HG03432 (cell line): ENCODE results near the gene KSR2.

Experiments
- ATAC-seq: cut with Tn5 transposase; IDR thresholded peaks from one replicate; pipeline ENCODE4 v1.9.1; 2021; ENCODE audit warnings: mild to moderate bottlenecking, moderate library complexity; ENCODE audit not compliant: unreplicated experiment

Gene KSR2

GRCh38 chr12:117507548-117507947 is 461.2 kb downstream of the KSR2 start:
- no peak for ATAC-seq

DNA sequence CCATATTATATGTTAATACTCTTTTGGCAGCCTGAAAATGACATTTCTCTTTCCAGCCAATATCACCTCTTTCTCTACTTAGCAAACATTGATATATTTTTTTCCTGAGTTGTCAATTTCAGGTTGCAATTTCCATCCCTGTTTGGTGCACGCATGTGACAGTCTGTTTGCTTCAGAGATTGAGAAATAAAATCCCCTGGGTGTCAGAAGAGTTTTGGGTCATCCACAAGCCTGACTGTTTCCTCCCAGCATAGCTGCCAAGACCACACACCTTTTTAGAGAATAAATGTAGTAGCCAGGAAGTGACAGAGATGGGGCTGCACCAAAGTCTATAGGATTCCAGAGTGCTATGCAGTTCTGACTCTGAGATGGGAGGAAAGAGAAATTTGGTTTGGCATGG is 462.5 kb downstream of the KSR2 start:
- ATAC-seq: no peak

DNA sequence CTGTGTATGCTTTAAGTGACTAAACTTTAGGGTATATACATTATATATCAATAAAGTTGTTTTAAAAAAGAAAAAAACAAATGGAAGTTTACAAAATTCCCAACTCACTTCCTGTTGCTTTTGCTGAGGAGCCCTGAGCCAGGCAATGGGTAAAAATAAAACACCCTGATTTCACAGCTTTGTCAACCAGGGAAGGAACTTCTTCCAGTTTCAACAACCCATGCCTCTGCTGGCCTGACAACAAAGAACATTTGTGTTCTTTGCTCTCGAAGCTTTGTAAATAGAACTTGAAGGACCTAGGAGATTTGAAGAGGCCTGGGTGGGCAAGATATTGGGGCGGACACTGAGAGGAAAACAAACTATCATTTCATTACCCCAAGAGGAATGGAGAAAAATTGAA is 466.2 kb downstream of the KSR2 start:
- ATAC-seq: no peak

DNA sequence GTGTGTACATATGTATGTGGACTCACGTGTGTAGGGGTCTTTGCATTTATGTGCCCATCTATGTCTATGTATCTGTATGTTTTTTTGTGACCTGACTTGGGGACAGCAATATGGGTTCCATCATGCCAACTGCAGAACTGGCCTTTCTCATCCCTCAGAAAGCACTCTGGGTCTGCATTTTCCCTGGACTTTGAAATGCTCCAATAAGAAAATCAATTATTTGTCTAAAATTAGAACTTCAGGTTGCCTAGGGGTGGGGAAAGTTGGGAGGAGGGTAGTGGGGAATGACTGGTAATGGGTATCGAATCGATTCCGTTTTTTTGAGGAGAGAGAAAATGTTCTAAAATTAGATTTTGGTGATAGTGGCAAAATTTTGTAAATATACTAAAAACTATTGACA is 466.6 kb downstream of the KSR2 start:
- no peak for ATAC-seq

- ATAC-seq: no peak
These were observed 467.5 kb downstream of the KSR2 start for GRCh38 chr12:117501076-117501869.

DNA sequence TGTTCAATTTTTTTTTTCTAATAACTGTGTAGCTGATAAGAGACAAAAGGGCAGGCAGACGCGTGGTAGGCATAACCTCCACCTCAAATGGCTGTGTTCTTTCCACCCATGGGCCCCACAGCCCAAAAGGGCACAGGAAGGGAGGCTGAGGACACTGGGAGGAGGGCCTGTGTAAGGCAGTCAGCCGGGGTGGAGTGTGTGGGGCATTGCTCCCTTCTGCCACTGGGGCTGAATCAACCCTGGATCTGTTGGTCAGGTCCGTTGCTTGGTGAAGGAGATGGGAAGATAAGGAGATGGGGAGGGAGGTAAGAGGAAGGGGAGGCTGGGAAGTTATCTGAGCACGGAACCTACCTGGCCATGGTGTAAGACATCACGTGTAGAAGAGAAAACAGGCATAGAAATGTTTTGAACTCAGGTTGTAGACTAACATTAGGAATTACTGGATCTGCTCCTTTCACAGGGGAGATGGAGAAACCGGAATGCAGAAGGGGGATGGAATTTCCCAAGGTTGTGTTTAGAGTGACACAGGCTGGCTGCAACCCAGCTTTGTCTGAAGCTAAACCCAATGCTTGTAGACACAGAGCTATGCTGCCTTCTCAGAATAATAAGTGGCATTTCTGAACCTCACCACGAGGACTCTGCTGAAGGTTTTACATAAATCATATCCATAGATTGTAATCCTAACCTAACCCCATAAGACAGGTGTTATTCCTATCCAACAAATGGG is 468.9 kb downstream of the KSR2 start:
- no peak for ATAC-seq

- ATAC-seq: no peak
These were observed 469.9 kb downstream of the KSR2 start for GRCh38 chr12:117498880-117499279.

DNA sequence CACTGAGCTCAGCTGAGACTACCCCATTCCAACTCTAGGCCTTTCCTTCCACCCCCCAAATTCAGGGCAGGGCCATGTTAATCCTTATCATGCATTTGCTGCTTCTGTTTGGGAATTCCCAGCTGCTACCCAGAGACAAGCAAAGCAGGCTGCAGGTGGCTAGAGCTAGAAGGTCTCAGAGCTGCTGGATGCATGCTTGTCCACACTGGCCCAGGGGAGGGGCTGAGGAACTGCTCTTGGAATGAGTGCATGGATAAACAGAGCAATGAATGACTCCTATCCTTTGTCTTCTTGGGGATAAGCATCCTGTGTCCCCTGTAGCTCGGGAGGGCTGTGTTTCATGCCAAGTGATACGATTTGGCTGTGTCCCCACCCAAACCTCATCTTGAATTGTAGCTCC is 470.5 kb downstream of the KSR2 start:
- ATAC-seq: no peak

DNA sequence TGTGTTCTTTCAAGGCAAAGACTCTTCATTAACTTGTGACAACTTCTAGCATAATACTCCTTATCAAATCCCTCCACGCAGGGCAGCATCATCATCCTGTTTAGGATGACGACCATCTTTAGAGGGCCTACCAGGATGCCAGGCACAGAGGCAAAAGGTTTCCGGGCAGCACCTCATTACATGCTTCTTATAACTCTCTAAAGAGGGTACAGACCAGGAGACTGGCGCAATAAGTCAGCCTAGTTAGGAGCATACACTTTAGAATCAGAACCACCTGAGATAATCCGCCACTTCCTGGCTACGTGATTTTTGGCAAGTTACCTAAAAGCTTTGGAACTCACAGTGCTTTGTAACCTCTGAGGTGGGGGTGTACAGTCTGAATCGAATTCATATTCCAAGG is 471.4 kb downstream of the KSR2 start:
- no peak for ATAC-seq

DNA sequence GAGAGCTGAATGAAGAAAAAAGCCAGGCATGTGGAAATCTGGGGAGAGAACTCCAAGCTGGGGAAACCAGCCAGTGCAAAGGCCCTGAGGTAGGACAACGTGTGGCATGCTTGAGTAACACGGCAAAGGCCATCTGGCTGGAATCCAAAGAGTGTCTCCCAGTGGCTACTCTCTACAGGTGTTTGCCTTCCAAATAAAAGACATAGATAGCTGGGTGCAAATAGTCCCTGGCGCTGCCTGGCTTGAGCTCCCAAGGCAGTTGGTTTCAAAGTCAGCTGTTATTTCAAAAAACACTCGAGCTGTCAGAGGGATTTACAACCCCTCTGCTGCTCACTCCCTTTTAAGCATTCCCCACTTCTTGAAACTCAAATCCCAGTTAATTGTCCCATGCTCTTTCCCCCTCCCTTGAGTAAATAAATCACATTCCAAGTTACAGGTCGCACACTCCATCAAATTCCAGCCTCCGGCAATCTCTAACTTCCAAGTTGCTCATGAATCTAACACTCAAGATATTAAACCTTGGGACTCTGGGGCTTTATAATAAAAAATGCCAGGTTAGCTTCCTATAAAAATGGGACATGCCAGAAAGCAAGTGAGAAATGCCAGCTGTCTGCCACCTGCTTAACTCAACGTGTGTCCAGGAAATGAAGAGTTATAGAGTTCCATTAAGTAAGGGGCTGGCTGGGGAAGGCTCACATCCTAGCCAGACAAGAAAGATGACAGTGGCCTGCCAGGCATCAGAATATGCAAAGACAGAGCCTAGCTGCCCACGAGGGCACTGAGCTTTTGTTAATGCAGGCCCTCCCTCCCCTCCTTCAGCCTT is 473.7 kb downstream of the KSR2 start:
- ATAC-seq: no peak

DNA sequence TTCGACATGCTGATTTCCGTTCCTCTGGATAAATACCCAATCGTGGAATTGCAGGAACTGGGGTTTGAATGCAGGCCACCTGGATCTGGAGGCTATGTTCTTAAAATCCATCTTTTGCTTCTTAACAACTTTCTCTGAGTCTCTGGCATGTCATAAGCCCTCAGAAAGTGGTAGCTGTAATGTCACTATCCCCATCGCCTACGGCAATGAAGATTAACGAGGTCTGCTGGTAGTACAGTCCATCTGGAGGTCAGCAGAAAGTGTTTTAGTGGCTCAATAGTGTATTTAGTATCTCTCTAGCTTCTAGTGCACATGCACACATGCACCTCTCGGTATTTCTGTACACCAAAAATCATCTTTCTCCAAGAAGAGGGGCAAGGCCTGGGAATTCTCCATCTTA is 477.1 kb downstream of the KSR2 start:
- no peak for ATAC-seq

- ATAC-seq: no peak
These were observed 478.7 kb downstream of the KSR2 start for GRCh38 chr12:117490130-117490529.

DNA sequence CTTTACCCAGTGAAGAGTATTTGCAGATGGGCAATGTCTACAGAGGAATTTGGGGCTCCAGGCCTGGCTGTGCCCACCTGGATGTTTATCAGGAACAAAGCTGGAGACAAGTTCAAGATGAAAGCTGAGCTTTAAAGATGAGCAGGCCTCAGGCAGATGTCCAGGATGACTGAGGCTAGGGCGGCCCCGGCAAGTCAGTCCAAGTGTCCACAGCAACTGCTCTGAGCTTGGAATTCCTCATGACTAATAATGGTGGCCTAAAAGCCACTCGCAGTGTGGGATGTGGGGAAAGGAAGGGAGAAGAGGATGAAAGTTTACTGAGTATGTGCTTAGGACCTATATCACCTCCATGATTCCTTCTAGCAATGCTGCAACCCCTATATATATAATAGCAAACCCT is 479.1 kb downstream of the KSR2 start:
- no peak for ATAC-seq

DNA sequence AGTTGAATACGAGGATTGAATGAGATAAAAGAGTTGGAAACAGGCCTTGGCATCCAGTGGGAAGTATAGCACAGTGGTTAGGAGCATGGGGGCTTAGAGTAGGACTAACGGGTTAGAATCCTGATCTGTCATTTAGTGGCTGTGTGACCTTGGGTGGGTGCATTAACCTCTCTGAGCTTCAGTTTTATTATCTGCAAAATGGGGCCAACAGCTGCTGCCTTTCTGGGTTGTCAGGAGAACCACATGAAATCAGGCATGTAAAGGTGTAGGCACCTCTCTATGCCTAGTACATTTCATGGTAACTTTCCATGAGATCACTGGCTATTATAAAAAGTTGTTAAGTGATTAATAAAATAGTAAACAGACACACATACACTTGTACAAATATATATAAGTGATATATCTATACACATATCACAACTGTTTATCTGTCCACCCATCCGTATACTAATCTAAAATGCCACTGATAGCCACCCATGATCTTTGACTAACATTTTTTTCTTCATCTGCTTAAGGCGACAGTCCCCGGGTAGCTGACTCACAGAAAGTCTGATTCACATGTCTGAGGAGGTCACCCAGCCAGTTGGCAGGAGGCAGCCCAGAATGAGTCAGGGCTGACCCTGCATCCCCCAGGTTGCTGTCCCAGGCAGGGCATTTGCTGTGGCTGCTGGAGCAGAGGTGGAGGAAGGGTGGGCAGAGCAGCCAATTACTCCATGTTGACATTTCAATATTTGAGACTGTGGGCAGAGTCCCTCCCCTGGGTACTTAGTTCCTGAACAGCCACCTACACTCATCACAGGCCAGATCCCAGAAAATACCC is 481.7 kb downstream of the KSR2 start:
- ATAC-seq: no peak

DNA sequence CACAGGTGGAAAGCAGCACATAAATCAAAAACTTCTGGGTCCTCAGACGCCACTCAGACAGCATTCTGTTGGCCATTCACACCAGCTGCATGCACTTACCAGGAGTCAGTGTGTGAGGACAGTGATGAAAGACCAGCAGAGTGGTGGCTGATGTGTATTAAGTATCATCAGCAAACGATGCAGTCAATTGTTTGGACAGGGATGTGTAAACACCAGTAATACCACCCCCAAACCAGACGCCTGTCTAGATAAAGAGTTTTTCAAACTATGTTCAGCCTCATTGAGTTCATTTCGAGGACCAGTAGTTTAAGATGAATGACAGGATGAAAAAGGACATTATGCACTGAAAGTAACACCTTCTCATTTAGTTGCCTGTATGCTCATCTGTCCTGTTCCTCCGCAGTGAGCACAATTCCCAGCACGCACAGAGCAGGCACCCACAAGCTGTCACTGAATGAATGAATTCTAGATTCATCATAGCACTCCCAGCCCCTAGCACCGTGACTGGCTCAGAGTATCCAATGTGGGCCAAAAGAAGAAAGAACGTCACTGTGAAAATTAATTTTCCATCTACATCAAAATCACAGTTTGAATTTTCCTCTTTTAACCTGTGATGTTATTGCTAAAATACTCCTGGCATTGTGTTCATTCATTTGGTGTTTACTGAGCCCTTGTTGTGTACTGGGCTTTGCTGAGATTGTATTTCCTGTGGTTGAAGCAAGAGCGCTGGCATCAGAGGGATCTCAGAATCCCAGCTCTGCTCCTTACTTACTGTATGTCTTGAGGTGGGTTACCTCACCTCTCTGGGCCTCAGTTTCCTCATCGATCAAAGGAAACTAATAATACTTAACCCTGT is 482.6 kb downstream of the KSR2 start:
- ATAC-seq: no peak

DNA sequence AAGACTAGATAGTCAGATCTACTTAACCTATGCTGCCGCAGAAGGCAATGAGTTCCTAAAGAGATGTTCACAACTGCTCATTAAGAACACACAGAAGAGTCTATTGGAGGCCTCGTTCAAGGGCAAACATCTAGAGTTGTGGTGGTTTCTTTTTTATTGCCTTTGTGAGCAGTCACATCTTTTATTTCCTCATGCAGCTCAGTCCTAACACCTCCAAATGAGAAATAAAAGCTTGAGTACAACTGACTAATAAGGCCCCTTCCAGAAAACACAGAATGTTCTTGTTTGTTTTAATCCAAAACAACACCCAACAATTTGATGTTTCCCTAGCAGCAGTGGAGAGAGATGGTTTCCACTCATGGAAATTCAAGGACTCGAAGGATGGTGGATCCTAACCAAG is 483.9 kb downstream of the KSR2 start:
- ATAC-seq: no peak

- no peak for ATAC-seq
These were observed 485.3 kb downstream of the KSR2 start for GRCh38 chr12:117483501-117483900.

DNA sequence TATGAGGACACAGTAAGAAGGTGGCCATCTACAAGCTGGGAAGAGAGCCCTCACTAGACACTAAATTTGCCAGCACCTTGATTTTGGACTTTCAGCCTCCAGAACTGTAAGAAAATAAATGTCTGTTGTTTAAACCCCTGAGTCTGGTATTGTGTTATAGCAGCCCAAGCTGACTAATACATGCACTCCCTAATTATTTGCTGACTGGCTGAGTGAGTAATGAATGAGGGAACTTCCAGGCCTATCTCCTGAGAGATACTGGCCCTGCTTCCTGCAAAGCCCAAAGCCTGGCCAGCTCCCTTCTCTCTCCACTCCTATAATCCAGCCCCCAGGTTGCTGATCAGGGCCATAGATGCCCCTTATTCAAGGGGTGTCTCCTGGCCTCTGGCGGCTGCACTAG is 487.3 kb downstream of the KSR2 start:
- ATAC-seq: no peak

GRCh38 chr12:117476341-117476740 is 492.4 kb downstream of the KSR2 start:
- no peak for ATAC-seq

DNA sequence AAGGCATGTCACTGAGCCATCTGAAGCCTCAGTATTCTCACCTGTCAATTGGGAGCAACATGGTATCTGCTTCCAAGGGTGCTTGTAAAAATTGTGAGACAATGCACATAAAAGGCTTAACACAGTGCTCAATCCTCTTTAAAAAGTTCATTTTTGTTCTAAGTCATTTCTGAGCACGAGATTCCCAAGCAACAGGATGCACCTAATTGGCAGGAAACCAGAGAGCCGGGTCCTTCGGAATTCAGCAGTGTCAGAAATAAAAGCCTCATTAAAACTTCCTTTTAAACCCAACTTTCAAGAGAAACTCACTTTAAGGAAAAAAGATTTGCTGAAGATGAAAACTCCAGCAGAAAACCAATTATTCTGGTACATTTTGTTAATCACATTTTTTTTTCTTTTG is 494.9 kb downstream of the KSR2 start:
- no peak for ATAC-seq
